ENCODE measurements around the gene CNTN4. TPM values are rescaled to one million over a fixed set of nuclear protein-coding genes. Genes with fewer than 3 reads are reported as not detected.

Gene CNTN4
- total RNA-seq, 1 donor from 2014 or later = 1.6 TPM

GRCh38 chr3:3066378-3066777 lies 967.7 kb downstream of the CNTN4 start:
- no peak for DNase-seq (ENCODE audit: low read depth)
- TF ChIP-seq, protein P1, sequence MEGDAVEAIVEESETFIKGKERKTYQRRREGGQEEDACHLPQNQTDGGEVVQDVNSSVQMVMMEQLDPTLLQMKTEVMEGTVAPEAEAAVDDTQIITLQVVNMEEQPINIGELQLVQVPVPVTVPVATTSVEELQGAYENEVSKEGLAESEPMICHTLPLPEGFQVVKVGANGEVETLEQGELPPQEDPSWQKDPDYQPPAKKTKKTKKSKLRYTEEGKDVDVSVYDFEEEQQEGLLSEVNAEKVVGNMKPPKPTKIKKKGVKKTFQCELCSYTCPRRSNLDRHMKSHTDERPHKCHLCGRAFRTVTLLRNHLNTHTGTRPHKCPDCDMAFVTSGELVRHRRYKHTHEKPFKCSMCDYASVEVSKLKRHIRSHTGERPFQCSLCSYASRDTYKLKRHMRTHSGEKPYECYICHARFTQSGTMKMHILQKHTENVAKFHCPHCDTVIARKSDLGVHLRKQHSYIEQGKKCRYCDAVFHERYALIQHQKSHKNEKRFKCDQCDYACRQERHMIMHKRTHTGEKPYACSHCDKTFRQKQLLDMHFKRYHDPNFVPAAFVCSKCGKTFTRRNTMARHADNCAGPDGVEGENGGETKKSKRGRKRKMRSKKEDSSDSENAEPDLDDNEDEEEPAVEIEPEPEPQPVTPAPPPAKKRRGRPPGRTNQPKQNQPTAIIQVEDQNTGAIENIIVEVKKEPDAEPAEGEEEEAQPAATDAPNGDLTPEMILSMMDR (conservative IDR thresholded peaks at IDR 0.05; ENCODE audit: low read depth, low read length) = no peak
- no peak overlapping the region for H3K4me3 ChIP-seq (ENCODE audit: low read depth, low read length)

DNA sequence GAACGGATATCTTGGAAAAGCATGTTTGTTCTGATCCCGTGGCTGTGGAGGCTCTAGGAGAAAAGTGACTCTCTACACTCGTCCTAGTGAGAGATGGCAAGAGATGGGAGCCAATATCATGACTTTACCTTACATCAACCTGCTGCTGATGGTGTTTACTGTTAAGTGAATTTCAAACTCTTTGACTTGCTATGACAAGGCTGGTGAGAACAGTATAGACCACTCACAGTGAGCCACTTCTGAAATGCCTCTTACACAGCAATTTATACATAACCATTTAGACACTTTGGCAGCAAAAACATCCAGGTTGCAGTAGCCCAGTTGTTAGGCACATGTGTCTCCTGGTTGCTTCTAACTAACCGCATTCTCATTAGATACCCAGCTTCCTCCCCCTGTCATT lies 968.2 kb downstream of the CNTN4 start:
- TF ChIP-seq, protein P1 (conservative IDR thresholded peaks at IDR 0.05; ENCODE audit: low read depth, low read length) = no peak
- no peak for DNase-seq (ENCODE audit: low read depth)
- H3K4me3 ChIP-seq (ENCODE audit: low read depth, low read length) = no peak overlapping the region

DNA sequence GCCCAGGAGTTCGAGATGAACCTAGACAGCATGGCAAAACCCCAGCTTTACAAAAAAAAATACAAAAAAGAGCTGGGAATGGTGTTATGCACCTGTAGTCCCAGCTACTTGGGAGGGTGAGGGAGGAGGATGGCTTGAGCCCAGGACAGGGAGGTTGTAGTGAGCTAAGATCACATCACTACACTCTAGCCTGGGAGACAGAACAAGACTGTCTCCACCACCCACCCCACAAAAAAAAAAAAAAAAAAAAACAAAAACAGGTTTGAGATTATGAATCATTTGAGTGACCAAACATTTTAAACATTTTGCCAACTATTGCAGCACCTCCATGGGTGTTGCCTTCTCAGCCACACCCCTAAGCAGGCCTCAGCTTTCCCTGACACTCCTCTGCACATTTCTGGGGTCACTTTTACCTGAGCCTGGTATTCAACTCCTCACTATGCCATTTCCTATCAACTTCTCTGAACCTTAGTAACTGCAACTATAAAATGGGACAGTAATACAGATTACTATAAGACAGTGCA lies 969.8 kb downstream of the CNTN4 start:
- no peak overlapping the region for H3K4me3 ChIP-seq (ENCODE audit: low read depth, low read length)
- TF ChIP-seq, protein P1 (conservative IDR thresholded peaks at IDR 0.05; ENCODE audit: low read depth, low read length) = no peak
- no peak for DNase-seq (ENCODE audit: low read depth)

DNA sequence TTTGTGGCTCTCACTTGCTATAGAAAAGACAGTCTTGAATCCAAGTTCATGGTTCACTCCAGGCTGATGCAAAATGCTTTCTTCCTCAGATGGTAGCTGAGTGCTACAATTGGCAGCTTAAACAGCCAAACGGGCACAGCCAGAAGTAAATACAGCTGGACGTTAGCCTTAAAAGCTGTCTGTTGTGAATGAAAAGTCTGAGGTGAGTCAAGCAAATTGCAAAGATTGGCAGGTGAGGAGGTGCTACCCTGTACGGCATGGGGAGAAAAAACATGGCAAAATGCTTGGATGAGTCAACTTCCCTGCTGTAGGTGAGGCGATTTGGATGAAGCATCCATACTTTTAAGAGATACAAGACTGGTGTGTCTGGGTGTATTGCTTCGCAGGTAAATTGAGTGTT lies 971.1 kb downstream of the CNTN4 start:
- no peak overlapping the region for H3K4me3 ChIP-seq (ENCODE audit: low read depth, low read length)
- no peak for DNase-seq (ENCODE audit: low read depth)
- TF ChIP-seq, protein P1 (conservative IDR thresholded peaks at IDR 0.05; ENCODE audit: low read depth, low read length) = no peak

GRCh38 chr3:3071136-3071535 lies 972.5 kb downstream of the CNTN4 start:
- H3K4me3 ChIP-seq (ENCODE audit: low read depth, low read length) = no peak overlapping the region
- TF ChIP-seq, protein P1 (conservative IDR thresholded peaks at IDR 0.05; ENCODE audit: low read depth, low read length) = no peak
- no peak for DNase-seq (ENCODE audit: low read depth)

DNA sequence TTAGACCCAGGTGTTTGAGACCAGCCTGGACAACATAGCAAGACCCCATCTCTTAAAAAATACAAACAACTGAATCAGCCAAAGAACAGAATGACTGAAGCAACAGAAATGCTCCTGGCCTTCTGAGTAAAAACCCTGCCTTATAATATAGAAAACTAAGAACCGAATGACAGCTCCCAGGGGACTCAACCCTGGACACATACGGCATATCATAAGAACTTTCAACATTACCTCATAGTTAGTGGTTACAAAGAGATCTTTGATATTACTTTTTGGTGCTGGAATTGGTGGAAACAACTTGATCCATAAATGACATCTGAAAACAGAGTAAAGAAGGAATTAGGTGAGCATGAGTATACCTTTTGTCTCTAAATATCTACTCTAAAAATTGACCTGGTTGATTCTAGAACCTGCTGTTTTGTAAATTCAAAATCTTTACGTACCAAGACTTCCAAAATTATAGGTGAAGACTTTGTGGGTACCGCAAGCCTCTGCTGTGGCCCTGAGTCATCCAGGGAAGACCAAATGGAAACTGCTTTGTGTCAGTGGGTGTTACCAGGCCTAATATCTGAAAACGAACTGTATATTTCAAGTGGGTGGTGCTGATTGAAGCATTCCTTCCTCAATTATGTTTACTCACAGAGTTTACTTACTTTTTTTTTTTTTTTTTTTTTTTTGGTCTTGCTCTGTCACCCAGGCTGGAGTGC lies 976.0 kb downstream of the CNTN4 start:
- TF ChIP-seq, protein P1 (conservative IDR thresholded peaks at IDR 0.05; ENCODE audit: low read depth, low read length) = no peak
- H3K4me3 ChIP-seq (ENCODE audit: low read depth, low read length) = no peak overlapping the region
- no peak for DNase-seq (ENCODE audit: low read depth)

GRCh38 chr3:3080309-3080708 lies 981.6 kb downstream of the CNTN4 start:
- no peak overlapping the region for H3K4me3 ChIP-seq (ENCODE audit: low read depth, low read length)
- DNase-seq (ENCODE audit: low read depth) = no peak
- TF ChIP-seq, protein P1 (conservative IDR thresholded peaks at IDR 0.05; ENCODE audit: low read depth, low read length) = no peak

Data from epithelial cell of proximal tubule (primary cell).